Sigmoid colon (tissue), 7 donors: Measurements from ENCODE around the gene MED22. TPM values are rescaled to one million over a fixed set of nuclear protein-coding genes. Genes with fewer than 3 reads are reported as not detected.
"Not testable (repeated sequence)": the region's sequence is repeated elsewhere in the genome, so short reads cannot be mapped to it uniquely, and the experiment has no call there.

Experiments used
- DNase-seq: peaks from one replicate; pipeline ENCODE4 v3.0.0-alpha.2; 2019
- H3K27ac ChIP-seq, 4 donors: fragments of 200-600 bp; sonication (generic); one replicate each; pipeline ENCODE4 v1.5.1; 2016 to 2019; ENCODE audit warnings: mild to moderate bottlenecking in 1 of 4
- H3K27me3 ChIP-seq, 3 donors: fragments of 200-600 bp; sonication (generic); one replicate each; pipeline ENCODE4 v1.5.1; 2019; ENCODE audit warnings: mild to moderate bottlenecking in 1 of 3
- H3K36me3 ChIP-seq, 4 donors: fragments of 200-600 bp; sonication (generic); one replicate each; pipeline ENCODE4 v1.5.1; 2016 to 2019
- H3K4me1 ChIP-seq, 4 donors: fragments of 200-600 bp; sonication (generic); one replicate each; pipeline ENCODE4 v1.5.1; 2017 to 2019
- H3K4me3 ChIP-seq, 4 donors: fragments of 200-600 bp; sonication (generic); one replicate each; pipeline ENCODE4 v1.5.1; 2017 to 2019; ENCODE audit warnings: mild to moderate bottlenecking in 2 of 4, moderate library complexity in 1 of 4
- H3K9me3 ChIP-seq, 4 donors: fragments of 200-600 bp in 3 of 4; sonication (generic) in 3 of 4; one replicate each; pipeline versions ENCODE4 v1.5.1 to v1.6.1; 2013 to 2019
- EP300 ChIP-seq, 4 donors: sonication (generic); formaldehyde crosslinking; IDR thresholded peaks; one replicate each; pipeline ENCODE4 v1.6.1; 2017; ENCODE audit warnings: antibody characterized with exemption in 4 of 4
- POLR2A ChIP-seq, 2 donors: fragments of 450-650 bp; IDR thresholded peaks; one replicate each; pipeline ENCODE4 v1.6.1; 2016; ENCODE audit warnings: antibody characterized with exemption in 2 of 2, mild to moderate bottlenecking in 2 of 2, moderate library complexity in 2 of 2
- POLR2AphosphoS5 ChIP-seq, 4 donors: sonication (generic); formaldehyde crosslinking; IDR thresholded peaks; one replicate each; pipeline ENCODE4 v1.6.1; 2017; ENCODE audit warnings: antibody characterized with exemption in 4 of 4
- WGBS, 2 donors: extraction: QIAGEN DNeasy Blood & Tissue Kit; methylation state at CpG; one replicate each; pipeline ENCODE4 v1.1.7; 2013; 5-methylcytosine and 5-hydroxymethylcytosine counted together
- intact Hi-C: fragments of 100-400 bp; cut with DNase I; formaldehyde crosslinking; loops from one replicate; pipeline ENCODE4 v1.15.1; 2023
- polyA plus RNA-seq, 3 donors: library from polyadenylated mRNA; stranded (reverse); fragments of 200-250 nt; gene quantifications; one replicate each; pipeline ENCODE4 v1.2.3, GENCODE V29; 2013
- total RNA-seq, 4 donors: library from RNA; depleted of rRNA; stranded (reverse); fragments of >200 nt; gene quantifications; one replicate each; pipeline ENCODE4 v1.1.0, GENCODE V29; 2016
- TF ChIP-seq, protein P1 (sequence below), 4 experiments: fragments of 450-650 bp in 3 of 4; fragments of 200-600 bp in 1 of 4; IDR thresholded peaks; one replicate each; pipeline ENCODE4 v1.5.1; 2016 to 2019; ENCODE audit warnings: antibody characterized with exemption in 4 of 4, mild to moderate bottlenecking in 3 of 4, moderate library complexity in 2 of 4
- donor health status: healthy with polysubstance abuse.
- donor health status: Bipolar disorder and iron deficiency.
- donor health status: healthy.

Gene MED22
- total and polyA plus RNA-seq, 7 donors, result 8.4 to 31.3 (median 23.7) TPM

DNA sequence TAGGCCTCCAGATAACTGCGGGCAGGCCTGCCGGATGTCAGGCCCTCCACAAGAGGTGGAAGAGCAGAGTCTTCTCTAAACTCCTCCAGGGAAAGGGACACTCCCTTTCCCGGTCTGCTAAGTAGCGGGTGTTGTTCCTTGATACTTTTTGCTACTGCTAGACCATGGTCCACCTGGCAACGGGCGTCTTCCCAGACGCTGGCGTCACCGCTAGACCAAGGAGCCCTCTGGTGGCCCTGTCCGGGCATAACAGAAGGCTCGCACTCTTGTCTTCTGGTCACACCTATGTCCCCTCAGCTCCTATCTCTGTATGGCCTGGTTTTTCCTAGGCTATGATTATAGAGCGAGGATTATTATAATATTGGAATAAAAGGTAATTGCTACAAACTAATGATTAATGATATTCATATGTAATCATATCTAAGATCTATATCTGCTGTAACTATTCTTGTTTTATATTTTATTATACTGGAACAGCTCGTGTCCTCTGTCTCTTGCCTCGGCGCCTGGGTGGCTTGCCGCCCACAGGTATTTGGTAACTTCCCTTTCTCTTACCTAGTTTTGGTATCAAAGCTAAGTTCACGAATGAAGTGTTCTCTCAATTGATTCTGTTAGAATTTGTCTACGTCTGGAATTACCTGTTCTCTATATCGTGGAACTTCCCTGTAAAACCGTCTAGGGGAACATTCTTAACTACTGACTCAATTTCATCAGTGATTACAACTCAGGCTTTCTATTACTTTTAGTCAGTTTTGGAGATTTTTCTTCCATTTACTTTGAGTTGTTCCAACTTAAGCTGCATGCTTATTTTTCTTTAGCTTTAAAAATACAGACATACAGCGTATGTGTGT lies 18.4 kb downstream of the MED22 start:
- H3K4me3 ChIP-seq, H3K9me3 ChIP-seq, H3K27ac ChIP-seq, H3K27me3 ChIP-seq: not testable (repeated sequence)
- intact Hi-C loops, result loop anchor here (5.0 to 10.0 kb wide), 2 partner anchors 147 to 305 kb away; no protein-coding TSS in a partner anchor
- DNase-seq, result peak; percentile 64
- TF ChIP-seq, protein P1, sequence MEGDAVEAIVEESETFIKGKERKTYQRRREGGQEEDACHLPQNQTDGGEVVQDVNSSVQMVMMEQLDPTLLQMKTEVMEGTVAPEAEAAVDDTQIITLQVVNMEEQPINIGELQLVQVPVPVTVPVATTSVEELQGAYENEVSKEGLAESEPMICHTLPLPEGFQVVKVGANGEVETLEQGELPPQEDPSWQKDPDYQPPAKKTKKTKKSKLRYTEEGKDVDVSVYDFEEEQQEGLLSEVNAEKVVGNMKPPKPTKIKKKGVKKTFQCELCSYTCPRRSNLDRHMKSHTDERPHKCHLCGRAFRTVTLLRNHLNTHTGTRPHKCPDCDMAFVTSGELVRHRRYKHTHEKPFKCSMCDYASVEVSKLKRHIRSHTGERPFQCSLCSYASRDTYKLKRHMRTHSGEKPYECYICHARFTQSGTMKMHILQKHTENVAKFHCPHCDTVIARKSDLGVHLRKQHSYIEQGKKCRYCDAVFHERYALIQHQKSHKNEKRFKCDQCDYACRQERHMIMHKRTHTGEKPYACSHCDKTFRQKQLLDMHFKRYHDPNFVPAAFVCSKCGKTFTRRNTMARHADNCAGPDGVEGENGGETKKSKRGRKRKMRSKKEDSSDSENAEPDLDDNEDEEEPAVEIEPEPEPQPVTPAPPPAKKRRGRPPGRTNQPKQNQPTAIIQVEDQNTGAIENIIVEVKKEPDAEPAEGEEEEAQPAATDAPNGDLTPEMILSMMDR (IDR thresholded peaks at IDR 0.05), result peak; percentile 12 to 55 (median 34)
- TF ChIP-seq POLR2AphosphoS5 (IDR thresholded peaks at IDR 0.05), result peak in 1 of 4 donors; percentile 12
- WGBS, 2 donors, result 49 to 61% methylated on average over 21 of the region's 21 CpGs
- peaks cover 34 to 49% (median 37%) of the 10 kb centered on the region in 4 donors for H3K36me3 ChIP-seq
- peaks cover 0 to 11% (median 7%) of the 10 kb centered on the region in 4 donors for H3K4me1 ChIP-seq

DNA sequence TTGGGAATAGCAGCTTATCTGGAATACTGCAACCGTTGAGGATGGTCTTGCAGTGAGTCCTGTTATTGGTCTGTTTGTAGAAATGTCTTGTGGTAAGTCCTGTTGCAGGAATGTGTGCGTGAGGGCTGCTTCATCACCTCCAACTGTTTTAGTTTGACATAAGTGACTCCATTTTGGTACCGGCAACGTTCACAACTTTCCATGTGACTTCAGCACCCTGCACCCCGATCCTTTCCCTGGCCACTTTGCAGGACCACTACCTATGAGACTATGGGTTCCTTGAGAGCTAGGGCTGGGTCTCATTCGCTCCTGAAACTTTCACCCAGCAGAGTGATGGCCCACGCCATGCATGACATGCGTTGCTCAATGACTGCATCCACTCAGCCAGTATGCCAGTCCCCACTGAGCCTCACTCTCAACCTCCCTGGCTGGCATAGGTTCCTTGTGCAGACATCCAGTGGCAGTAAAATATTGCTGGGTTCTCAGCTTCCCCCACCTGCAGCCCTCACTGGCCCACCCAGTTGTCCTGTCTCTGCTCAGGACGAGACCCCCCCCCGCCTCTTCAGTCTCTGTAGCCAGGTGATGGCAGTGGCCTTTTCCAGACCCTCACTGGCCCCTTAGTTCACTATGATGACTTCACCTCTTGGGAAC lies 20.0 kb downstream of the MED22 start:
- intact Hi-C loops, result loop anchor here (5.0 kb wide), 1 partner anchor 146 kb away; no protein-coding TSS in a partner anchor
- H3K4me1 ChIP-seq, result no peaks in the 10 kb centered on the region
- TF ChIP-seq, protein P1 (IDR thresholded peaks at IDR 0.05), result no peak
- no peak for TF ChIP-seq POLR2A (IDR thresholded peaks at IDR 0.05)
- H3K4me3 ChIP-seq, result no peak overlapping the region
- DNase-seq, result peak; percentile 50
- 94 to 97% methylated on average over 10 of the region's 10 CpGs for WGBS, 2 donors
- H3K27ac ChIP-seq, result no peak overlapping the region
- no peaks in the 10 kb centered on the region for H3K27me3 ChIP-seq
- peaks cover 19 to 33% (median 26%) of the 10 kb centered on the region in 4 donors for H3K36me3 ChIP-seq
- no peaks in the 10 kb centered on the region for H3K9me3 ChIP-seq

DNA sequence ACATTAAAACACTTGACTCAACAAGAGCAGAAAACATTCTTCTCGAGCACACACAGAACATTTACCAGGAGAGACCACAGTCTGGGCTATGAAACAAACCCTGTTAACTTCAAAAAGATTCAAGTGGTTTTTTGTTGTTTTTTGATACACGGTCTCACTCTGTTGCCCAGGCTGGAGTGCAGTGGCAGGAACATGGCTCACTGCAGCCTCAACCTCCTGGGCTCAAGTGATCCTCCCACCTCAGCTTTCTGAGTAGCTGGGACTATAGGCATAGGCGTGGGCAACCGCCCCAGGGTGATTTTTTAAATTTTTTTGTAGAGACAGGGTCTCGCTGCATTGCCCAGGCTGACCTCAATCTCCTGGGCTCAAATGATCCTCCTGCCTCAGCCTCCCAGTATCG lies 20.9 kb downstream of the MED22 start:
- H3K4me1 ChIP-seq, H3K9me3 ChIP-seq, H3K27ac ChIP-seq, H3K27me3 ChIP-seq, H3K4me3 ChIP-seq: not testable (repeated sequence)
- peak; percentile 33 for DNase-seq
- WGBS, 2 donors, result 92 to 94% methylated on average over 6 of the region's 6 CpGs
- H3K36me3 ChIP-seq, result peaks cover 9 to 24% (median 17%) of the 10 kb centered on the region in 4 donors
- intact Hi-C loops, result loop anchor here (5.0 kb wide), 1 partner anchor 145 kb away; no protein-coding TSS in a partner anchor

DNA sequence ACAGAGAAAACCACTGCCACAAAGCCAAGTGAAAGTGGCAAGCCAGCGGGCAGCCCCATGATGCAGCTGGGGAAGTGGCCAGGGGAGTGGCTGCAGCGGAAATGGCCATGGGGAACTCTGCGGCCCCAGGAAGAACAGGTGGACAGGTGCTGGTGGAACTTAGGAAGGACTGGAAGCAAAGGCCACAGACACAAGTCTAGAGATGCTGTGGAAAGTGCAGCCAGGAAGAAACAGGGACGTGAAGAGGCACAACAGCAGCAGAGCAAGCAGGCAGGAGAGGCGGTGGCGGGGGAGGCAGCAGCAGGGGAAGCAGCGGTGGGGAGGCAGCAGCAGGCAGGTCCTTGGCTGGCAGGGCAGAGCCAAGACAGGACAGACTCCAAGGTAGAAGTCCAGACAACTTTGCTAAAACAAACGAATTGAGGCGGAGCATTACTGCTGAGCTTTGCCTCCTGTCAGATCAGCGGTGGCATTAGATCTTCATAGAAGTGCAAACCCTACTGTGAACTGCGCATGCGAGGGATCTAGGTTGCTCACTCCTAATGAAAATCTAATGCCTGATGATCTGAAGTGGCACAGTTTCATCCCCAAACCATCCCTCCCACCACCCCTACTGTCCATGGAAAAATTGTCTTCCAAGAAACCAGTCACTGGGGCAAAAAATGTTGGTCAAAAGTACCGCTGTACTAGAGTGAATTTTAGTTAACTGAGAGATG lies 23.8 kb downstream of the MED22 start:
- H3K4me1 ChIP-seq, result no peaks in the 10 kb centered on the region
- DNase-seq, result peak; percentile 30
- no peaks in the 10 kb centered on the region for H3K27me3 ChIP-seq
- TF ChIP-seq, protein P1 (IDR thresholded peaks at IDR 0.05), result no peak
- no peak for TF ChIP-seq POLR2AphosphoS5 (IDR thresholded peaks at IDR 0.05)
- no peak for TF ChIP-seq EP300 (IDR thresholded peaks at IDR 0.05)
- TF ChIP-seq POLR2A (IDR thresholded peaks at IDR 0.05), result no peak
- H3K36me3 ChIP-seq, result no peaks in the 10 kb centered on the region
- no peak overlapping the region for H3K27ac ChIP-seq
- WGBS, 2 donors, result 83 to 91% methylated on average over 13 of the region's 13 CpGs
- no peak overlapping the region for H3K4me3 ChIP-seq
- H3K9me3 ChIP-seq, result no peaks in the 10 kb centered on the region
- intact Hi-C loops, result no loop called here

DNA sequence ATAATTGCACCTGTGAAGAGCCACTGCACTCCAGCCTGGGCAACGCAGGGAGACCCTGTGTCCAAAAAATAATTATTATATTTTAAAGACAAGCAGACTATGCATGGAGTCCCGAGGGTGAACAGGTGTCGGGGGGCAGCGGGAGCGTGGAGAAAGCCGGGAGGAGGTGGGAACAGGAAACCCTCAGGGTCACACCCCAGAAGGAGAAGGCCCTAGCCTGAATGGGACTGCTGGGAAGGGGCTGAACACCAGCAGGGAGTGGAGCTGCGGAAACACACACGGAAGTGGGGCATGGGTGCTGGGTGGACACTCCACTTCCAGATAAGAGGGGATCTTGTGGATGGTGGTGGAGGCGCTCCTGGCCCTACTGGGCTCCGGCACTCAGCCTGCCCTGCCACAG lies 24.7 kb downstream of the MED22 start:
- TF ChIP-seq, protein P1 (IDR thresholded peaks at IDR 0.05), result no peak
- TF ChIP-seq EP300 (IDR thresholded peaks at IDR 0.05) (no peak), POLR2A (IDR thresholded peaks at IDR 0.05) (no peak), POLR2AphosphoS5 (IDR thresholded peaks at IDR 0.05) (no peak)
- intact Hi-C loops, result no loop called here
- DNase-seq, result peak; percentile 33
- no peak overlapping the region for H3K27ac ChIP-seq
- no peaks in the 10 kb centered on the region for H3K36me3 ChIP-seq
- WGBS, 2 donors, result 94 to 95% methylated on average over 10 of the region's 10 CpGs
- H3K4me1 ChIP-seq, result no peaks in the 10 kb centered on the region
- H3K9me3 ChIP-seq, result no peaks in the 10 kb centered on the region
- no peaks in the 10 kb centered on the region for H3K27me3 ChIP-seq
- no peak overlapping the region for H3K4me3 ChIP-seq
